LNCaP clone FGC (cell line): ENCODE data around the gene FLYWCH1.
"Not testable (repeated sequence)": the region's sequence is repeated elsewhere in the genome, so short reads cannot be mapped to it uniquely, and the experiment has no call there.

Experiments used
- DNase-seq: peaks from one replicate; pipeline ENCODE4 v3.0.0-alpha.2; 2011; ENCODE audit warnings: low read depth
- H3K4me3 ChIP-seq: 2 replicates; pipeline ENCODE4 v1.5.1; 2011; ENCODE audit warnings: mild to moderate bottlenecking, low read depth, low read length, control low read depth
- CTCF ChIP-seq: IDR thresholded peaks from 2 replicates; pipeline ENCODE4 v1.5.1; 2012; ENCODE audit warnings: mild to moderate bottlenecking; ENCODE audit not compliant: control insufficient read depth, insufficient read depth; ENCODE audit errors: extremely low read depth

Gene FLYWCH1

GRCh38 chr16:2926650-2926999, 14.9 kb downstream of the FLYWCH1 start:
- DNase-seq, result no peak
- no peak for TF ChIP-seq CTCF
- H3K4me3 ChIP-seq, result no peak overlapping the region

GRCh38 chr16:2927010-2927646, 15.4 kb downstream of the FLYWCH1 start:
- TF ChIP-seq CTCF, result peak; percentile 98
- no peak overlapping the region for H3K4me3 ChIP-seq
- DNase-seq, result peak; percentile 58

DNA sequence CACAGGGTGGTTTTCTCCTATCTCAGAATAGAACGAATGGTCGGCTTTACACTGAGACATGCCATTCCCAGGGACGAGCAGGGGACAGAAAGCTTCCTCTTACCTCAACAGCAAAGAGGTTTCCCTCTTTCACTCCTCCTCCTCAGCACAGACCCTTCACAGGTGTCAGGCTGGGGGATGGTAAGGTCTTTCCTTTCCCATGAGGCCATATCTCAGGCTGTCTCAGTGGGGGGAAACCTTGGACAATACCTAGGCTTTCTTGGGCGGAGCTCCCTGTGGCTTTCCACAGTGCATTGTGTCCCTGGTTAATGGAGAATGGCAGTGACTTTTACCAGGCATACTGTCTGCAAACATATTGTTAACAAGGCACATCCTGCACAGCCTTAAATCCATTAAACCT, 16.4 kb downstream of the FLYWCH1 start:
- H3K4me3 ChIP-seq, DNase-seq: not testable (repeated sequence)

DNA sequence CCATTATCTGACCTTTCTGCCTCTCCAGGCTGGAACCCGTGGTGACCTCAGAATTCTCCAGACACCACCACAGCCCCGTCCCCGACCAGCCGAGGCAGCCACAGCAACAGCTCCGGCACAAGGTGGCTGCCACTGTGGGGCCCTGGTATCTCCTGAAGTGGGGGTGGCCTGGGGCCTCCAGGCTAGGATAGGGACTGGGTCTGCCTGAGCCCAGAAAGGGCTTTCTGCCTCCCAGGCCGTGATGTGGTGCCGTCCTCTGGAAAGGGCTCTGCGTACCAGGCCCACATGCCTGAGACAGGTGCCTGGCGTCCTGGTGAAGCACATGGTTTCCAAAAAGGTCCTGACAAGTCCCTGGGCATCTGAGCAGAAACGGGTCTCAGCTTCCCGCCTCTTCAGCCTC, 17.1 kb downstream of the FLYWCH1 start:
- no peak overlapping the region for H3K4me3 ChIP-seq
- TF ChIP-seq CTCF, result no peak
- no peak for DNase-seq

DNA sequence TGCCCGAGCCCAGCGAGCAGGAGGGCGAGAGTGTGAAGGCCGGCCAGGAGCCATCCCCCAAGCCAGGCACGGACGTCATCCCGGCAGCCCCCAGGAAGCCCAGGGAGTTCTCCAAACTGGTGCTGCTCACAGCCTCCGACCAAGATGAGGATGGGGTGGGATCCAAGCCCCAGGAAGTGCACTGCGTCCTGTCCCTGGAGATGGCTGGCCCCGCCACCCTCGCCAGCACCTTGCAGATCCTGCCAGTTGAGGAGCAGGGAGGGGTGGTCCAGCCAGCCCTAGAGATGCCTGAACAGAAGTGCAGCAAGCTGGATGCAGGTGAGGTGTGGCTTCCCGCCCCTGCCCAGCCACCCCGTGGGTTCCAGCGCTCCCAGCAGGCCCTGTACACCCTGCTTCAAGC, 18.0 kb downstream of the FLYWCH1 start:
- TF ChIP-seq CTCF, result no peak
- no peak overlapping the region for H3K4me3 ChIP-seq
- no peak for DNase-seq

DNA sequence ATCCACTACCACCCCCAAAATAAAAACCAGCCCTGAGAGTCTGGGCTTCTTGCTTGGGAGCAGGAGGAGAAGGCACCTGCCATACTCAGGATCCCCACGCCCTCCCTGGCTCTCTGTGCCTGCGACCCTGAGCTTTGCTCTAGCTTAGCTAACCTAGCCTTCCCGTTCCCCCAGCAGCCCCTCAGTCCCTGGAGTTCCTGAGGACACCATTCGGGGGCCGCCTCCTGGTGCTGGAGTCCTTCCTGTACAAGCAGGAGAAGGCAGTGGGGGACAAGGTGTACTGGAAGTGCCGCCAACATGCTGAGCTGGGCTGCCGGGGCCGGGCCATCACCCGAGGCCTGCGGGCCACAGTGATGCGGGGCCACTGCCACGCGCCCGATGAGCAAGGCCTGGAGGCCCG, 18.5 kb downstream of the FLYWCH1 start:
- H3K4me3 ChIP-seq, result no peak overlapping the region
- TF ChIP-seq CTCF, result no peak
- DNase-seq, result no peak

DNA sequence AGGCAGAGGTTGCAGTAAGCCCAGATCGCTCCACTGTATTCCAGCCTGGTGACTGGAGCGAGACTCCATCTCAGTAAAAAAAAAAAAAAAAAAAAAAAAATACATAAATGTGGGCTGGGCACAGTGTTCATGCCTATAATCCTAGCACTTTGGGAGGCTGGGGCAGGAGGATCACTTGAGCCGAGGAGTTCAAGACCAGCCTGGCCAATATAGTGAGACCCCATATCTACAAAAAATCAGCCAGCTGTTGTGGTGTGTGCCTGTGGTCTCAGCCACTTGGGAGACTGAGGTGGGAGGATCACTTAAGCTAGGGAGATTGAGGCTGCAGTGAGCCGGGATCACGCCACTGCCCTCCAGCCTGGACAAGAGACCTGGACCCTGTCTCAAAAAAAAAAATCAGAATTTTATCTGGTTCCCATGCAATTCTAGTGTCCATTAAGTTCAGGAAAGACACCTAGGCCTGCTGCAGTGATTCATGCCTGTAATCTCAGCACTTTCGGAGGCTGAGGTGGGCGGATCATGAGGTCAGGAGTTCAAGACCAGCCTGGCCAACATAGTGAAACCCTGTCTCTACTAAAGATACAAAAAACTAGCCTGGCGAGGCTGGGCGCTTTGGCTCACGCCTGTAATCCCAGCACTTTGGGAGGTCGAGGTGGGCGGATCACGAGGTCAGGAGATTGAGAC, 19.6 kb downstream of the FLYWCH1 start:
- not testable (repeated sequence) for DNase-seq, H3K4me3 ChIP-seq

DNA sequence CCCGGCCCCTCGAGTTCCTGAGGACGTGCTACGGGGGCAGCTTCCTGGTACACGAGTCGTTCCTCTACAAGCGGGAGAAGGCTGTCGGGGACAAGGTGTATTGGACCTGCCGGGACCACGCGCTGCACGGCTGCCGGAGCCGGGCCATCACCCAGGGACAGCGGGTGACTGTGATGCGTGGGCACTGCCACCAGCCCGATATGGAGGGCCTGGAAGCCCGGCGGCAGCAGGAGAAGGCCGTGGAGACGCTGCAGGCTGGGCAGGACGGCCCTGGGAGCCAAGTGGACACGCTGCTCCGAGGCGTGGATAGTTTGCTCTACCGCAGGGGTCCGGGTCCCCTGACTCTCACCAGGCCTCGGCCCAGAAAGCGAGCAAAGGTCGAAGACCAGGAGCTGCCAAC, 21.4 kb downstream of the FLYWCH1 start:
- DNase-seq, result no peak
- no peak for TF ChIP-seq CTCF
- H3K4me3 ChIP-seq, result no peak overlapping the region
